ENCODE results near the gene PHAF1. TPM values are rescaled to one million over a fixed set of nuclear protein-coding genes. Genes with fewer than 3 reads are reported as not detected.
A peak's percentile ranks its signal among the peaks of the same experiment; 100 is the strongest.

Gene PHAF1
- total and polyA plus RNA-seq, 2 of the 13 experiments (the other 11 are each of a cell fraction or from before 2014, with no cell fraction given): 48.3 to 174 TPM

- TF ChIP-seq ZNF646 (CRISPR knock-in tag; IDR thresholded peaks at IDR 0.05) (no peak), KAT7 (CRISPR knock-in tag; IDR thresholded peaks at IDR 0.05; ENCODE audit: borderline replicate concordance) (0 out of 2 replicates have a peak, but pooled peaks have one; percentile 22), ZNF275 (CRISPR knock-in tag; IDR thresholded peaks at IDR 0.05; ENCODE audit: borderline replicate concordance) (0 out of 2 replicates have a peak, but pooled peaks have one; percentile 86), SIN3A (IDR thresholded peaks at IDR 0.05; ENCODE audit: borderline replicate concordance, low read depth, low read length) (0 out of 2 replicates have a peak, but pooled peaks have one; percentile 15), RAD21 (CRISPR knock-in tag; IDR thresholded peaks at IDR 0.05) (no peak), NFAT5 (CRISPR knock-in tag; IDR thresholded peaks at IDR 0.05) (no peak), ZNF451 (CRISPR knock-in tag; IDR thresholded peaks at IDR 0.05) (no peak), ZBTB38 (CRISPR knock-in tag; IDR thresholded peaks at IDR 0.05) (0 out of 2 replicates have a peak, but pooled peaks have one; percentile 18), ZNF770 (CRISPR knock-in tag; IDR thresholded peaks at IDR 0.05) (no peak), ZNF207 (IDR thresholded peaks at IDR 0.05; ENCODE audit: borderline replicate concordance) (no peak), MIXL1 (CRISPR knock-in tag; IDR thresholded peaks at IDR 0.05) (no peak; the same call in 1 of the 2 replicates), ZNF337 (CRISPR knock-in tag; IDR thresholded peaks at IDR 0.05; ENCODE audit: borderline replicate concordance, low read depth) (no peak), REXO4 (CRISPR knock-in tag; IDR thresholded peaks at IDR 0.05; ENCODE audit: borderline replicate concordance) (no peak)
Measured at GRCh38 chr16:67170949-67171649, 61.4 kb downstream of the PHAF1 start (continued).

All from HepG2 (cell line).